SK-N-SH (cell line): Measurements from ENCODE around the gene SV2C. TPM values are rescaled to one million over a fixed set of nuclear protein-coding genes. Genes with fewer than 3 reads are reported as not detected.

ENCODE experiments used
- CTCF ChIA-PET: fragments of 300-600, 350-600 bp; formaldehyde crosslinking; extraction: SDS; loops from one replicate; lab custom pipeline; 2021; lab: Yijun Ruan, JAX
- POLR2A ChIA-PET: fragments of 350-600 bp; sonication (Branson Sonifier 250); formaldehyde crosslinking; extraction: SDS; loops from one replicate; lab custom pipeline; 2020; ENCODE audit warnings: antibody characterized with exemption, inconsistent platforms; lab: Yijun Ruan, JAX
- DNase-seq: peaks from one replicate; pipeline ENCODE4 v3.0.0; 2012
- H2AFZ ChIP-seq: fragments of 200-600 bp; sonication (generic); 2 replicates; pipeline ENCODE4 v1.8.1; 2016; ENCODE audit warnings: antibody characterized with exemption, mild to moderate bottlenecking, low read depth
- H3F3A ChIP-seq: fragments of 200-600 bp; sonication (generic); replicated peaks from 2 replicates; pipeline ENCODE3; 2016; ENCODE audit warnings: antibody characterized with exemption, mild to moderate bottlenecking; ENCODE audit not compliant: insufficient read depth
- H3K27ac ChIP-seq, 2 experiments: fragments of 200-500 bp in 1 of 2; fragments of 200-600 bp in 1 of 2; sonication (Bioruptor generic) in 1 of 2; sonication (generic), shearing (Covaris generic) in 1 of 2; 2 replicates each; pipeline versions ENCODE4 v1.5.1 to v1.6.1; 2014 to 2016; ENCODE audit warnings: low read depth in 2 of 2, inconsistent platforms in 1 of 2, low read length in 1 of 2, mild to moderate bottlenecking in 1 of 2, mixed read lengths in 1 of 2
- H3K27me3 ChIP-seq: fragments of 200-600 bp; sonication (generic), shearing (Covaris generic); 2 replicates; pipeline ENCODE4 v1.6.1; 2016; ENCODE audit warnings: mixed run types; ENCODE audit not compliant: insufficient read depth
- H3K36me3 ChIP-seq, 2 experiments: fragments of 200-500 bp in 1 of 2; fragments of 200-600 bp in 1 of 2; sonication (Bioruptor generic) in 1 of 2; sonication (generic) in 1 of 2; replicated peaks in 1 of 2; 2 replicates each; pipeline versions ENCODE3 to v1.5.1; 2014 to 2016; ENCODE audit warnings: low read length in 1 of 2, mild to moderate bottlenecking in 1 of 2; ENCODE audit not compliant: insufficient read depth in 2 of 2, control insufficient read depth in 1 of 2
- H3K4me1 ChIP-seq, 2 experiments: fragments of 200-500 bp in 1 of 2; fragments of 200-600 bp in 1 of 2; sonication (Bioruptor generic) in 1 of 2; sonication (generic), shearing (Covaris generic) in 1 of 2; 2 replicates each; pipeline versions ENCODE4 v1.5.1 to v1.6.1; 2014 to 2016; ENCODE audit warnings: low read depth in 1 of 2, low read length in 1 of 2, mixed run types in 1 of 2; ENCODE audit not compliant: insufficient read depth in 2 of 2, control insufficient read depth in 1 of 2
- H3K4me2 ChIP-seq: fragments of 200-600 bp; sonication (generic), shearing (Covaris generic); 2 replicates; pipeline ENCODE4 v1.6.1; 2017; ENCODE audit warnings: mixed run types
- H3K4me3 ChIP-seq, 2 experiments: fragments of 200-500 bp in 1 of 2; fragments of 200-600 bp in 1 of 2; sonication (Bioruptor generic) in 1 of 2; sonication (generic), shearing (Covaris generic) in 1 of 2; 2 replicates each; pipeline versions ENCODE4 v1.5.1 to v1.8.1; 2014 to 2016; ENCODE audit warnings: low read depth in 2 of 2, inconsistent platforms in 1 of 2, low read length in 1 of 2, mild to moderate bottlenecking in 1 of 2, mixed read lengths in 1 of 2, moderate library complexity in 1 of 2
- H3K79me2 ChIP-seq: fragments of 200-600 bp; sonication (generic); 2 replicates; pipeline ENCODE4 v1.8.1; 2017; ENCODE audit warnings: mild to moderate bottlenecking; ENCODE audit not compliant: insufficient read depth
- H3K9ac ChIP-seq: fragments of 200-600 bp; sonication (generic); 2 replicates; pipeline ENCODE4 v1.6.1; 2017; ENCODE audit warnings: mixed run types
- H3K9me2 ChIP-seq: fragments of 200-600 bp; sonication (generic); 2 replicates; pipeline ENCODE4 v1.6.1; 2017; ENCODE audit warnings: mixed run types
- H3K9me3 ChIP-seq: fragments of 200-600 bp; sonication (generic); 2 replicates; pipeline ENCODE4 v1.6.1; 2017; ENCODE audit warnings: mixed run types, mild to moderate bottlenecking, moderate library complexity
- H4K20me1 ChIP-seq: fragments of 200-600 bp; sonication (generic); 2 replicates; pipeline ENCODE4 v1.6.1; 2017; ENCODE audit warnings: mild to moderate bottlenecking, mixed run types; ENCODE audit not compliant: insufficient read depth
- ELF1 ChIP-seq: IDR thresholded peaks from 2 replicates; pipeline ENCODE4 v1.4.0; 2012
- FOSL2 ChIP-seq: IDR thresholded peaks from 2 replicates; pipeline ENCODE4 v1.4.0; 2012; ENCODE audit warnings: low read depth, mild to moderate bottlenecking, moderate library complexity, borderline replicate concordance
- FOXM1 ChIP-seq: IDR thresholded peaks from 2 replicates; pipeline ENCODE4 v1.4.0; 2012; ENCODE audit warnings: low read depth, mild to moderate bottlenecking
- GATA2 ChIP-seq: sonication (generic); formaldehyde crosslinking; IDR thresholded peaks from 2 replicates; pipeline ENCODE4 v1.5.0; 2020; ENCODE audit warnings: mild to moderate bottlenecking, missing genetic modification reagents
- MXI1 ChIP-seq: IDR thresholded peaks from 2 replicates; pipeline ENCODE4 v1.6.1; 2012; ENCODE audit warnings: mild to moderate bottlenecking, low read depth, low read length, improper control_type of control experiment
- RCOR1 ChIP-seq: fragments of 150-350 bp; IDR thresholded peaks from 2 replicates; pipeline ENCODE4 v1.6.1; 2017; ENCODE audit warnings: antibody characterized with exemption, low read length
- RFX5 ChIP-seq: IDR thresholded peaks from 2 replicates; pipeline ENCODE4 v1.6.1; 2012; ENCODE audit warnings: mild to moderate bottlenecking, improper control_type of control experiment, low read length
- RXRA ChIP-seq: IDR thresholded peaks from 2 replicates; pipeline ENCODE4 v1.4.0; 2012; ENCODE audit warnings: low read depth, mild to moderate bottlenecking, borderline replicate concordance
- SMC3 ChIP-seq: IDR thresholded peaks from 2 replicates; pipeline ENCODE4 v1.6.1; 2012; ENCODE audit warnings: low read depth, low read length, improper control_type of control experiment
- TAF1 ChIP-seq: IDR thresholded peaks from 2 replicates; pipeline ENCODE4 v1.6.1; 2012; ENCODE audit warnings: low read depth, mild to moderate bottlenecking, low read length, moderate library complexity, borderline replicate concordance
- YY1 ChIP-seq: IDR thresholded peaks from 2 replicates; pipeline ENCODE4 v1.4.0; 2012; ENCODE audit warnings: low read depth, mild to moderate bottlenecking
- WGBS: methylation state at CpG from one replicate; pipeline ENCODE4 v1.1.6; 2017; ENCODE audit warnings: low lambda C conversion rate; 5-methylcytosine and 5-hydroxymethylcytosine counted together
- polyA plus RNA-seq, 3 experiments: library from polyadenylated mRNA; depleted of rRNA; stranded (reverse); fragments of >200 nt; gene quantifications; 2 replicates each; pipeline ENCODE4 v1.2.3, GENCODE V29; 2012
- TF ChIP-seq, protein P1 (sequence below): fragments of 150-350 bp; IDR thresholded peaks from 2 replicates; pipeline ENCODE4 v1.6.1; 2017; ENCODE audit warnings: antibody characterized with exemption, low read length, low read depth, borderline replicate concordance
- TF ChIP-seq, protein P2 (sequence below): IDR thresholded peaks from 2 replicates; pipeline ENCODE4 v1.4.0; 2012; ENCODE audit warnings: low read depth
- TF ChIP-seq, protein P3 (sequence below): IDR thresholded peaks from 2 replicates; pipeline ENCODE4 v1.4.0; 2012; ENCODE audit warnings: low read depth, borderline replicate concordance
- TF ChIP-seq, protein P4 (sequence below): IDR thresholded peaks from 2 replicates; pipeline ENCODE4; 2012
- TF ChIP-seq, protein P5 (sequence below): IDR thresholded peaks from 2 replicates; pipeline ENCODE4 v1.6.1; 2012; ENCODE audit warnings: mild to moderate bottlenecking, low read depth, low read length, moderate library complexity
- TF ChIP-seq, protein P6 (sequence below): fragments of 150-350 bp; IDR thresholded peaks from 2 replicates; pipeline ENCODE4 v1.6.1; 2016; ENCODE audit warnings: mild to moderate bottlenecking, low read depth, low read length

The SV2C gene
- polyA plus RNA-seq, 1 of the 3 experiments (the other 2 are of a cell fraction): 0.05 TPM

DNA sequence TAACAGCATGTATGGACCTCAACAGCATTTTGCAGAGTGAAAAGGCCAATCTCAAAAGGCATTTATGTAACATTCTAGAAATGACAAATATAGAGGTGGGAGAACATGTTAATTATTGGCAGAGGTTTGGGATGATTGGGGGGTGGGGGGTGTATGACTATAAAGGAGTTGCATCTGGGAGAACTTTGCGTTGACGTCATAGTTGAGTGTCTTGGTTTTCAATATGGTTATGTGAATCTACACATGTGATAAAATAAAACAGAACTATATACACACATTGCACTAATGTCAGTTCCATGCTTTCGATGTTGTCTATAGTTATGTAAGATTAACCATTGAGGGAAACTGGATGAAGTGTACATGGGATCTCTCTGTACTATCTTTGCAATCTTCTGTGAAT is 139.1 kb downstream of the SV2C start:
- ChIA-PET POLR2A (no interaction called here), CTCF (no interaction called here)
- no peak overlapping the region for H2AFZ ChIP-seq
- no peak overlapping the region for H3K4me3 ChIP-seq
- H3F3A ChIP-seq: no peaks in the 10 kb centered on the region
- 69% methylated on average over 3 of the region's 3 CpGs for WGBS
- no peaks in the 10 kb centered on the region for H3K79me2 ChIP-seq
- no peaks in the 10 kb centered on the region for H3K9me3 ChIP-seq
- H3K36me3 ChIP-seq: no peaks in the 10 kb centered on the region
- no peaks in the 10 kb centered on the region for H4K20me1 ChIP-seq
- no peaks in the 10 kb centered on the region for H3K9me2 ChIP-seq
- H3K4me2 ChIP-seq: no peak overlapping the region
- no peak overlapping the region for H3K9ac ChIP-seq
- H3K27me3 ChIP-seq: no peaks in the 10 kb centered on the region
- H3K27ac ChIP-seq: no peak overlapping the region
- TF ChIP-seq RFX5: no peak
- no peak for TF ChIP-seq RXRA
- no peak for TF ChIP-seq FOSL2
- TF ChIP-seq, protein P1, sequence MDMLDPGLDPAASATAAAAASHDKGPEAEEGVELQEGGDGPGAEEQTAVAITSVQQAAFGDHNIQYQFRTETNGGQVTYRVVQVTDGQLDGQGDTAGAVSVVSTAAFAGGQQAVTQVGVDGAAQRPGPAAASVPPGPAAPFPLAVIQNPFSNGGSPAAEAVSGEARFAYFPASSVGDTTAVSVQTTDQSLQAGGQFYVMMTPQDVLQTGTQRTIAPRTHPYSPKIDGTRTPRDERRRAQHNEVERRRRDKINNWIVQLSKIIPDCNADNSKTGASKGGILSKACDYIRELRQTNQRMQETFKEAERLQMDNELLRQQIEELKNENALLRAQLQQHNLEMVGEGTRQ: no peak
- no peak for TF ChIP-seq FOXM1
- no peak for TF ChIP-seq YY1
- TF ChIP-seq, protein P2, sequence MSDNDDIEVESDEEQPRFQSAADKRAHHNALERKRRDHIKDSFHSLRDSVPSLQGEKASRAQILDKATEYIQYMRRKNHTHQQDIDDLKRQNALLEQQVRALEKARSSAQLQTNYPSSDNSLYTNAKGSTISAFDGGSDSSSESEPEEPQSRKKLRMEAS: no peak
- no peak for TF ChIP-seq MXI1
- TF ChIP-seq GATA2 (CRISPR knock-in tag): no peak
- TF ChIP-seq, protein P3, sequence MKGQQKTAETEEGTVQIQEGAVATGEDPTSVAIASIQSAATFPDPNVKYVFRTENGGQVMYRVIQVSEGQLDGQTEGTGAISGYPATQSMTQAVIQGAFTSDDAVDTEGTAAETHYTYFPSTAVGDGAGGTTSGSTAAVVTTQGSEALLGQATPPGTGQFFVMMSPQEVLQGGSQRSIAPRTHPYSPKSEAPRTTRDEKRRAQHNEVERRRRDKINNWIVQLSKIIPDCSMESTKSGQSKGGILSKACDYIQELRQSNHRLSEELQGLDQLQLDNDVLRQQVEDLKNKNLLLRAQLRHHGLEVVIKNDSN: no peak
- TF ChIP-seq, protein P4, sequence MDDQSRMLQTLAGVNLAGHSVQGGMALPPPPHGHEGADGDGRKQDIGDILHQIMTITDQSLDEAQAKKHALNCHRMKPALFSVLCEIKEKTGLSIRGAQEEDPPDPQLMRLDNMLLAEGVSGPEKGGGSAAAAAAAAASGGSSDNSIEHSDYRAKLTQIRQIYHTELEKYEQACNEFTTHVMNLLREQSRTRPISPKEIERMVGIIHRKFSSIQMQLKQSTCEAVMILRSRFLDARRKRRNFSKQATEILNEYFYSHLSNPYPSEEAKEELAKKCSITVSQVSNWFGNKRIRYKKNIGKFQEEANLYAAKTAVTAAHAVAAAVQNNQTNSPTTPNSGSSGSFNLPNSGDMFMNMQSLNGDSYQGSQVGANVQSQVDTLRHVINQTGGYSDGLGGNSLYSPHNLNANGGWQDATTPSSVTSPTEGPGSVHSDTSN: no peak
- TF ChIP-seq RCOR1: no peak
- no peak for TF ChIP-seq TAF1
- TF ChIP-seq SMC3: no peak
- TF ChIP-seq, protein P5, sequence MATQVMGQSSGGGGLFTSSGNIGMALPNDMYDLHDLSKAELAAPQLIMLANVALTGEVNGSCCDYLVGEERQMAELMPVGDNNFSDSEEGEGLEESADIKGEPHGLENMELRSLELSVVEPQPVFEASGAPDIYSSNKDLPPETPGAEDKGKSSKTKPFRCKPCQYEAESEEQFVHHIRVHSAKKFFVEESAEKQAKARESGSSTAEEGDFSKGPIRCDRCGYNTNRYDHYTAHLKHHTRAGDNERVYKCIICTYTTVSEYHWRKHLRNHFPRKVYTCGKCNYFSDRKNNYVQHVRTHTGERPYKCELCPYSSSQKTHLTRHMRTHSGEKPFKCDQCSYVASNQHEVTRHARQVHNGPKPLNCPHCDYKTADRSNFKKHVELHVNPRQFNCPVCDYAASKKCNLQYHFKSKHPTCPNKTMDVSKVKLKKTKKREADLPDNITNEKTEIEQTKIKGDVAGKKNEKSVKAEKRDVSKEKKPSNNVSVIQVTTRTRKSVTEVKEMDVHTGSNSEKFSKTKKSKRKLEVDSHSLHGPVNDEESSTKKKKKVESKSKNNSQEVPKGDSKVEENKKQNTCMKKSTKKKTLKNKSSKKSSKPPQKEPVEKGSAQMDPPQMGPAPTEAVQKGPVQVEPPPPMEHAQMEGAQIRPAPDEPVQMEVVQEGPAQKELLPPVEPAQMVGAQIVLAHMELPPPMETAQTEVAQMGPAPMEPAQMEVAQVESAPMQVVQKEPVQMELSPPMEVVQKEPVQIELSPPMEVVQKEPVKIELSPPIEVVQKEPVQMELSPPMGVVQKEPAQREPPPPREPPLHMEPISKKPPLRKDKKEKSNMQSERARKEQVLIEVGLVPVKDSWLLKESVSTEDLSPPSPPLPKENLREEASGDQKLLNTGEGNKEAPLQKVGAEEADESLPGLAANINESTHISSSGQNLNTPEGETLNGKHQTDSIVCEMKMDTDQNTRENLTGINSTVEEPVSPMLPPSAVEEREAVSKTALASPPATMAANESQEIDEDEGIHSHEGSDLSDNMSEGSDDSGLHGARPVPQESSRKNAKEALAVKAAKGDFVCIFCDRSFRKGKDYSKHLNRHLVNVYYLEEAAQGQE: no peak
- TF ChIP-seq ELF1: no peak
- TF ChIP-seq, protein P6, sequence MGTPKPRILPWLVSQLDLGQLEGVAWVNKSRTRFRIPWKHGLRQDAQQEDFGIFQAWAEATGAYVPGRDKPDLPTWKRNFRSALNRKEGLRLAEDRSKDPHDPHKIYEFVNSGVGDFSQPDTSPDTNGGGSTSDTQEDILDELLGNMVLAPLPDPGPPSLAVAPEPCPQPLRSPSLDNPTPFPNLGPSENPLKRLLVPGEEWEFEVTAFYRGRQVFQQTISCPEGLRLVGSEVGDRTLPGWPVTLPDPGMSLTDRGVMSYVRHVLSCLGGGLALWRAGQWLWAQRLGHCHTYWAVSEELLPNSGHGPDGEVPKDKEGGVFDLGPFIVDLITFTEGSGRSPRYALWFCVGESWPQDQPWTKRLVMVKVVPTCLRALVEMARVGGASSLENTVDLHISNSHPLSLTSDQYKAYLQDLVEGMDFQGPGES: no peak
- peaks cover 0 to 6% of the 10 kb centered on the region in 2 experiments; a peak in 1 of 4 replicates for H3K4me1 ChIP-seq
- no peak for DNase-seq
